ENCODE data around the gene CCBE1.

- TF ChIP-seq CTCF (IDR thresholded peaks at IDR 0.05), result no peak
- no peak for TF ChIP-seq POLR2A (IDR thresholded peaks at IDR 0.05)
Observed at GRCh38 chr18:59481436-59481835, 215.8 kb downstream of the CCBE1 start.

Measured in adrenal gland (tissue), 5 donors.